ENCODE measurements around the gene STK39. TPM values are rescaled to one million over a fixed set of nuclear protein-coding genes. Genes with fewer than 3 reads are reported as not detected.

The STK39 gene
- total RNA-seq, 1 experiment from 2014 or later, result 27.4 TPM

DNA sequence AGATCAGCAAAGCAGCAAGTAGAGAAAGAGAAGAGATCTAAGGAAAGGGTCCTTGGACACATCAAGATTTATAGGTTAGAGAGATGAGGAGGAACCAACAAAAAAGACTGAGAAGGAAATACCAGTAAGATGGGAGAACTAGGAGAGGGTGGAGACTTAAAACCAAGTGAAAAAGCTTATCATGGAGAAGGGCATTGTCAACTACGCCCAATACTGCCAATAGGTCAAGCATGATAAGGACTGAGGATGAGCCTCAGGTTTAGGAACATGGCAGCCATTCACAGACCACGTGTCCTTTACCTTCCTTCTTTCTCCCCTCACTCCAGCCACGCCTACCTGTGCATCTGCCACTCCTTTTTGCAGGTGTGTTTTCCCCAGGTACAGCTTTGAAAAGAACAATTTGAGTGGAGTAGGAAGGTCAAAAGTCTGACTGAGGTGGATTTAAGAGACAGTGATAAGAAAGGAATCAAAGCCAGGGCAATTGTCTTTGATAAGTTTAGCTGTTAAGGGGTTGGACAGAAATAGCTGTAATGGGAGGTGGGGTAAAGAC, 238.7 kb downstream of the STK39 start:
- no peak for DNase-seq (ENCODE audit: low read depth)

GRCh38 chr2:168006498-168006897, 240.9 kb downstream of the STK39 start:
- no peak for DNase-seq (ENCODE audit: low read depth)

- DNase-seq (ENCODE audit: low read depth), result no peak
Measured at GRCh38 chr2:168005586-168005985, 241.8 kb downstream of the STK39 start.

DNA sequence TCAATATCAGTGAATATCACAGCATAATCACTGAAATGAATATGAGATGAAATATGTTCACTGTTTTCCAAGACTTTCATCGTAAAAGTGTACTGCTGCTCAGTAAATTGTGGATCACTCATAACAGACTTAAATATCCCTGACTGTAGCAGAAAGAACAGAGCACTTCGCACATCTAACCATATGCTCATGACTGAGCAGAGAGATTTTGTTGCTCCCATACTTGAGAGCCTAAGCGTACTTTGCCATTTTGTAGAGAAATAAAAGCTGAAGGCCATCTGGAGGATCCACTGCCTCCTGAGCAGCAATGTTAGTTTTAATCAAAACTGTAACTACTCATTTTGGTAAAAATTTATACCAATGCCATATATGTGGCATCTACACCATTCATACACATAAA, 243.5 kb downstream of the STK39 start:
- DNase-seq (ENCODE audit: low read depth), result no peak

DNA sequence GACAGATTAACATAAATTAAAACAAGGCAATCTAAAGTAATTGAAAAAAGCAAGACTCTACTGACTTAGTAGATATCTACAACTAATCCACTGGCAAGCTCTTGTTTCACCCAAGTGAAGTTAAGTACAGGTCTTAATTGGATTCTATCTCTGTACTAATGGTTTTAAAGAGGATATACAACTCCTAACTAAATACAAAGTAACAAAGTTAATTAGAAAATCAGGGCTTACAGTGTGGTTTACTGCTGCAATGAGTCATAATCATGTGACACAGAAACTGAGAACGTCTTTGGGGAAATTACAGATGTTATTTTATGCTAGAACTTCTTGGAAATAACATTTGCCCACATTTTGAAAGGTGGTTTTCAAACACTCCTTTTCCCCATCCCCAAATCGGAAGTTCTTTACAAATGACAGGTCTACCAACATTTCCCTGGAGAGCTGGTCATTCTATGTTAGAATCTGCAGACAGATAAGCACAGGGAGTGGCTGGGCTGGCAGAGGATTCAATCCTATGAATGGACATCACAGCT, 245.3 kb downstream of the STK39 start:
- DNase-seq (ENCODE audit: low read depth), result peak; percentile 64

DNA sequence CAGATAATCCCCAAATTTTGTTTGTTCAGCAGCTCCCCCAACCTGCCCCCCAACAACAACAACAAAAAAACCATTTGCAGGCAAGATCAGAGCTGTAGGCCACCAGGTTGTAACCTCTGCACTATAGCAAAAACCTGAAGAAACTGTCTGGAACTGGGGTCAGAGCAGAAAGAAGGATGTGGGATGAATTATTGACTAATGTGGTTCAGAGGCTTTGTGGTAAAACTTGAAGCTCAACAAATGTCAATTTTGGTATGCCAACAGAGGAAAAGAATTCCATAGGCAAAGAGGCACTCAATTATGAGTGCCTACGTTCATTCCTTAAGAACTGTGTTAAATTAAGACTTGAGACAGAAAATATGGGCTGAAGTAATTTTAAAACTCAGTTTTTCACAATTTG, 255.1 kb downstream of the STK39 start:
- DNase-seq (ENCODE audit: low read depth), result no peak

DNA sequence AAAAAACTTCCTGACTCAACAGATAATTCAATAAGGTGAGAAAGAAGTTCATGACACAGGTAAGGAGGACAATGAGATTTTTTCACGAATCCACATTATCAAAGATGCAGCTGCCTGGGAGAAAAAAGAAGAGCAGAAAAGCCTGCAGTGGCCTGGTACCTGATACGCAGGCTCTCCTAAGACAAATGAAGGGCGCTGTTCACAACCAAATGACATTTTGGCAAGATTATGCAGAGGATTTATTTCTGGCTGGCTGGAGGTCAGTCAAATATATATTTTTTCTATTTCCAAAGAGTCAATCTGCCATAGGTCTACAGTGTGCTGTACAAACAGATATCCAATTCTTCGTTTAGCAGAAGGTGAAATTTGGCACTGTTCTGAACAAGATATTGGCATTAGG, 257.3 kb downstream of the STK39 start:
- DNase-seq (ENCODE audit: low read depth), result no peak

GRCh38 chr2:167988296-167988695, 259.1 kb downstream of the STK39 start:
- no peak for DNase-seq (ENCODE audit: low read depth)

DNA sequence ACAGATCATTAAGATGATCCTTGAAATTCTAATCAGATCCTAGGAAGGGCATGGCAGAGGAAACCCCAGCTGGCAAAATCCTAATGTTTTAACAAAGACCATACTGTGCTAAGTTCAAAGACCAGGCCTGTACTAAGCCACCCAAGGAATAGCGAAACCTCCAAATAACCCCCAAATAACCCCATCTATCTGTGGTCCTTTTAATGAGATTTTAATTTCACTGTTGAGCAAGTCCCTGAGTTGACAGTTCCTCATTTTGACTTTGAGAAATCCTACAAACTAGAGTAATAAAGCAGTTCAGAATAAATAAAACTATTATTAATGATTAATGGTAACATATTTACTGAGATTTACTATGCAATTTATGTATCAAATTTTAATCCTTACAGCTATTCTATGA, 259.8 kb downstream of the STK39 start:
- DNase-seq (ENCODE audit: low read depth), result no peak

DNA sequence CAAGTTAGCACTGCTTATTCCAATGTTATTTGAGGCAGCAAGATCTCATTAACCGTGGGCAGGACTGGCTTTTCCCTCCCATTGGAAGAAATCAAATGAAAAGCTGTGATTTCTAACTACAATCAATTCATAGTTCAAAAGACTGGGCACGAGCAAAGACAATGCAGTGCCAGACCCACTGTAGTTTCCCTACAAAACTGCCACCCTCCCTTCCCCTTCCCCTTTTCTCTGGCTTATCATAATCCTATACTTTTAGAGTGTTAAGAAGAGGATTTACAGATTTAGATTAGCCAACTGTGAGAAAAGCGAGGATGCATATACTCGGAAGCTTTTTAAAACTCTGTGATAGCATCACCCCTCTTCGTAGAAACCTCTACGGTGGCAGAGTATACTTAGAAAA, 260.4 kb downstream of the STK39 start:
- no peak for DNase-seq (ENCODE audit: low read depth)

- no peak for DNase-seq (ENCODE audit: low read depth)
Measured at GRCh38 chr2:167986223-167986622, 261.2 kb downstream of the STK39 start.

DNA sequence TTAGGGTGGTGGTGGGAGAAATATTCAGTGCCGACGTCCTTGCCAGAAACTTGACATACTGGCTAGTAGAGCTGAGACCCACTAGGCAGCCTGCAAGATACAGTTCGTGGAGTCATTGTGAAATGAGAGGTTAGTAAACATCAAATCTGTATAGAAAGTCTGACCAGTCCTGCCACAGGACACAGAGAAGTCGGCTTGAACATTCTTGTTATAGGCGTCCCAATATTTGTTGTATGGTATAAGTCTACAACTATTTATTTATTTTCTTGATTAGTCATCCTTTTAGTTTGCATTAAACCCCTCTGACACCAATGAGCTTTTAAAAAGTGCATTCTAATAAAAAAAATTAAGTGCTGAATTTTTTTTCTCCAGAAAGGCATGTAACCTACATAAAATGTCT, 265.4 kb downstream of the STK39 start:
- DNase-seq (ENCODE audit: low read depth), result no peak

DNA sequence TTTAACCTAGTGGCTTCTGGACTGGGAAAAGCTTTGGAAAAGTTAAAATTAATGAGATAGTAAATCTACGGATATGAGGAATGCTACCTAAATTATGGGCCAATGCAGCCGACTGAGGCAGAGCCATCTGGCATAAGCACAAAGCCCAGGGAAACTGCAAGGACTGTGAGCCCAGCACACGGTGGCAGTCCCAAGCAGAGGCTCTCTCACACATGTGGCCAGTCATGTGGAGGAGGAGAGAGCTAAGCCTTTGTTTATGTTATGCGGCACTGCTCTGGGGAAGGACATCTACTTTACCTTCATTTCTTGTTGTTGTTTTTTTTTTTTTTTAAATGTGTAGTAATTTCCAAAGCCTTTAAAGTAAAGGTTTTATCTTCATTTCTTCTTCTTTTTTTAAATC, 267.0 kb downstream of the STK39 start:
- DNase-seq (ENCODE audit: low read depth), result no peak

DNA sequence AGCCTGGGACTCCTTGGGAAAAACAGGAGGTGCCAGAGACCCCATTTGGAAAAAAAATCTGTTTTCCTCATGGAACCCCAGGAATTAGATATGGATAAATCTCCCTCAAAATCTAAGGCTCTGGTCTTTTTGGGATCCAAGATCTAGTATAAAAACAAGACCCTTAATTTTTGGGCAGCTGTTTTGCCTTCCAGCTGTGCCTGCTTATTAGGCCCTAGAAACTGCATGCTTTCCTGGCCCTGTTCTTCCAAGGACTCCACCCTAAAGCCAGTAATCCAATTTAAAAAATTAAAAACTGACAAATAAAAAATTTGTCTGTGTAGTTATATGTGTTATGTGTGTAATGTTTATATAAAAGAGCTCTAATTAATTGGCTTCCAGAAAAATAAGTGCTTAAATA, 274.6 kb downstream of the STK39 start:
- no peak for DNase-seq (ENCODE audit: low read depth)

- DNase-seq (ENCODE audit: low read depth), result peak; percentile 28
Measured at GRCh38 chr2:167972020-167972419, 275.4 kb downstream of the STK39 start.

DNA sequence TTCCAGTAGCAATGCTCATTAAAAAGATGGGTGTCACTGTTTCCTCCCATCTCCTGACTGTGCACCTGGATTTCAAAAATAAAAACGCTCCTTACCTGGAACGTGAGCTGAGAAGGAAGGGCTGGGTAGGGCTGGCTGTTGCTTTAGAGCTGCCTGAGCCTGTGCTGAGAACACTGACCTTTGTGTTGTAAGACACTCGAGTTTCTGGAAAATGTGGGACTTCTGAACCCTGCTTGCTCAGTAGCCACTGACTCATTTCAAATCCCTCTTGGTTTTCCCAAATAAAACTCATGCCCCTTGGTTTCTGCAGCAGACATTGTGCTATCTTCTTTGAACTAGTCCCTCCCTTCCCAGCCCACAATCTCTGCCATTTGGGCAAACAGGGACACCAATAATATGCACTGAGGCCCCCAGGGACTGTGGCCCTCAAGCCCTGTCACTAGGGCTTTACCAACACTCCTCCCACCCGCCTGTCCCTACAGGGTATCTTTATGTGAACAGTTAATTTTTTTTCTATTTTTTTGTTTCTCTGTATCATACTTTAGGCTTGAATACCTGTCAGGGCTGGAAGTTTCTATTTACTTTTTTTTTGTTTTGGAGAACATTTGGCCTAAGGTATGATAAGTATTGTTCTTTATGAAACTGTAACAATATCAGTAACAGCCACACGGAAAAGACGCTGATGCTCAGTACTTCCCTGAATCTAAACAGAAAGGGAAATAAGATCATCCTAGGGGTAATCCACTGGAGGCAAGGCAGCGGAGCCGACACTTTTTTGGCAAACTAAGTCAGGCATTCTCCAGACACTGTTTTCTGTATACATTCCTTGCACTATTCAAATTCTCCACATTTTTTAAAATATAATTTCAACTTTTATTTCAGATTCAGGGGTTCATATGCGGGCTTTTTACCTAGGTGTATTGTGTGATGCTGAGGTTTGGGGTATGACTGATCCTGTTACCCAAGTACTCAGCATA, 280.2 kb downstream of the STK39 start:
- DNase-seq (ENCODE audit: low read depth), result no peak

DNA sequence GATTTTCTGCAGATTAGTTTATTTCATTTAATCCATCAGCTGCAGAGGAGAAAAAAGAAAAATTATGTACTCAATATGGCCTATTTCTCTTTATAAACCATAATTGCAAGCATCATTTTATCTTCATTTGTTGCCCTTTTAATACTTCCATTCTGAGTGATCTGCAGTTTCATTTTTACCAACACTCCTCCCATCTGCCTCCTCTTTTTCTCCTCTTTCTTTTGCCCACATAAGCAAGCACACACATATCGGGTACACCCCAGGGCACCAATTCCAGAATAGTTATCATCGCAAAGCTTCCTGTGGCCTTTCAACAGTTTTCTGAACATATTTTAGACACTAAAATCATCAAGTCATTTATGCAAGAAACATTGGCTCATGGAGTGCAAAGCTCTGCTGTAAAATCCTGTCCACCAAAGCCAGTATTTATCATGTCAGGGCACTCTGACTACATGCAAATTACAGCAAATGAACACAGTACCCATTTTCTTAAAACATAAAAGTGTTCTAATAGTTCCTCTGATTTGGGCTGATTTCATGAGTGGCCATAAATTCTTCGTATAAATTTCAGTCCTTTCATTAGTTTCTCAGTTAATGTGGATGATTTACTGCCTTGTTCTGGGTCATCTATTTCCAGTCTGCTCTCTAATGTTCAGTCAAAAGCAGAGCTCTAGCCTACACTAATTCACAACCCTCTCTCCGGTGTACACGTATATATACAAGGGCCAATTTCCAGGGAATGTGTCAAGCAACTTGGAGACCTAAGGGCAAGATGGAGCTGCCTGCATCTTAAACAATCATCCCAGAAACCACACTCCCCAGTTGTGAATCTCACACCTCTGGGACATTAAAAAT, 281.3 kb downstream of the STK39 start:
- no peak for DNase-seq (ENCODE audit: low read depth)

DNA sequence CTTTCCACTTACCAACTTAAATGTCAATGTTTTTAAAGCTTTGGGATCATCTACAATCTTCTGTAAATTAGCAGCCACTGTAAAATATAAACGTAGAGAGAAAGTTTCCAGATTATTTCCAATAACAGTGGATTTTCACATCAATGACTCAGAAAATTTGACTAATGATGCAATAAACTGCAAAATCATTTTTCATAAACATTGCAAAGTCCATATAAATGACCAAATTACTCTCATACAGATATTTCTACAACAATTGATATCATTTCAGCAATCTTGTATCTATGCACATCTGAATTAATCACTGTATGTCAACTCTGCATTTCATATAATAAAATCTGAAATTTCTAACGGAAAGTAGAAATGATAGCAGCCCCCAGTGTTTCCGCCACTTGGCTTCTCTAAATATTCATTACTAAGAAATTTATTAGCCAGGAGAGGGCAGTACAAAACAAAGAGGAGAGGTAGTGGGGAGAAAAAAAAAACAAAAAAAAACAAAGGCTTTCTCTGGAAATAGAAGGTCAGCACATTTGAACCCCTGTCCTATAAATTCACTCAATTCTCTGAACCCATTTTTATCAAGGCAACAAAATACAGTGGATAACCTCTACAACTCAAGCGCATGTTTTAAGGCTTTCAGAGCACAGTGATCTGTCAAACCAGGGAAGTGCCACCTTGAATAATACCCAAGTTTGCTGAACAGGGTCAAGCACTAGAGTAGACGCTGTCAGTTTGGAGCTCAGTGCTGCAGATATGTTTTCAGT, 282.6 kb downstream of the STK39 start:
- peak; percentile 9 for DNase-seq (ENCODE audit: low read depth)

DNA sequence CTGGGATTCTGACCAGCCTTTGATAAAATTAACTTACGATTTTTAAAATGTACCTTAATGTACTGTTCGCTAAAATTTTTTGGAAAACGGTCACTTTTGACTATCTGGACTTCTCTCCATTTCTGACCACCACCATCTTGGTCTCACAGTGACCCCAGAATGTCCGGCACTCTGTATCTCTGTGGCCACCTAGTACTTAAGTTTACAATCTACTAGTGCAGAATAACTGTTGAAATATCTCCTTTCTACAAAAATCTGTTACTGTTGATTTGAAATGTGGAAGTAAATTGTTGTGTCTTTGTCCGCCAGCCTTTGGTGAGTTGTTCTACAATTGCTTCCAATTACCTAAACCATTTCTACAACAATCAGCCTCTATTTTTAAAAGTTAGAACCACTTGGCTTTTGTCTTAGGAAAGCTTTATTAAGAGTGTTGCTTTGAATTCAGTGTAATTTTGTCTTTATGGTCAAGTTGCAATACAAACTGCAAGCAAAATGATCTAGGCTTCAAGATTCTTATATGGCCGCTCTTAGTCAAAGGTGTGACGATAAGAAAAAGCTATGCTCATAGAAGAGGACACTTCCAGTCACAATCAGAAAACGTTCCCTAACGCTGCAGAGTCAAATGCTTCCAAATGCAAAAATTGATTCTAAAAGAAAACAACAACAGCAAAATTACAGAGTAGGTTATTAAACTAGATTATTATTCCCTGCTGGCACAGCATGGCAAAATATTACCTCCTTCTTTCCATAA, 283.3 kb downstream of the STK39 start:
- DNase-seq (ENCODE audit: low read depth), result no peak

DNA sequence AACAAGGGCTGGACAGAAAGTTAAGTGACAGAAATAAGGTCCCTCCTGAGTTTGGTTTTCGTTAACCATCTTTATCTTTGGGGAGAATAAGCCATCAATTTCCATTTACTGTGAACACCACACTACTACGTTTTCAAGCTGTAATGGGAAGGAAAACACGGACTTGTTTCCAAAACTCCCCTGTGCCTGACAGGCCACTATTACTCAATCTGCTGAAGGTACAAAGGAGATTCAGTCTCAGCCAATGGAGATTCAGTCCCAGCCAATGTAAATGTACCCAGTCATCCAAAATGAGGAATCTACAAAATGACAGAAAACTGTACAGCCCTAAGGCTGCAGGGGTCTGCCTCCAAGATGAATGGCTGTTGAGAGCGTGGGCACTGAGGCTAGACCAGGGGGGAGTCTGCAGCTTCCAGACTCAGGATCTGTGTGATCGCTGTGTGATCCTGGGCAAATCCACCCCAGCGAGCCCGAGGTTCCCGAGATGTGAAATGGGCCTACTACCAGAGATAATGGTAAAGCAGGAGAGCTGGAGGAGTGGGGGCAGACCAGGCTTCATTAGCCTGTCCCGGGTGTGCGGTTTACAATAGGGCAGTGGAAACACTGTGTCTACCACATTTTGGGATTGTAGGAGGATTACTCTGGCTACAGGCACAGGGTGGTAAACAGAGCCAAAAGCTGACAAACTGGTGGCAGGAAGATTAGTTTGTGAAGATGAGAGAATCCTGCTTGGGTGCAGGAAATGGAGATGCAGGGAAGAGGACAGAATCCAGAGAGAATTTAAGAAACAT, 284.8 kb downstream of the STK39 start:
- DNase-seq (ENCODE audit: low read depth), result no peak

Data from RPMI7951 (cell line).